Measurements from ENCODE around the gene CNTNAP2.

The CNTNAP2 gene

GRCh38 chr7:148187471-148187870, 2070.9 kb downstream of the CNTNAP2 start:
- no peak for DNase-seq

GRCh38 chr7:148191391-148192065, 2074.9 kb downstream of the CNTNAP2 start:
- no peak for DNase-seq

- DNase-seq = no peak
Observed at GRCh38 chr7:148192491-148192890, 2075.9 kb downstream of the CNTNAP2 start.

GRCh38 chr7:148201992-148202391, 2085.4 kb downstream of the CNTNAP2 start:
- no peak for DNase-seq

GRCh38 chr7:148204639-148205304, 2088.2 kb downstream of the CNTNAP2 start:
- DNase-seq = no peak

GRCh38 chr7:148209643-148210190, 2093.1 kb downstream of the CNTNAP2 start:
- DNase-seq = no peak

GRCh38 chr7:148210804-148211325, 2094.3 kb downstream of the CNTNAP2 start:
- no peak for DNase-seq

GRCh38 chr7:148211740-148212151, 2095.1 kb downstream of the CNTNAP2 start:
- DNase-seq = no peak

- DNase-seq = no peak
Observed at GRCh38 chr7:148212731-148213130, 2096.1 kb downstream of the CNTNAP2 start.

GRCh38 chr7:148214101-148214500, 2097.5 kb downstream of the CNTNAP2 start:
- no peak for DNase-seq

GRCh38 chr7:148218603-148219002, 2102.0 kb downstream of the CNTNAP2 start:
- DNase-seq = no peak

GRCh38 chr7:148222721-148223120, 2106.1 kb downstream of the CNTNAP2 start:
- no peak for DNase-seq

- no peak for DNase-seq
Observed at GRCh38 chr7:148223160-148223559, 2106.6 kb downstream of the CNTNAP2 start.

- DNase-seq = no peak
Observed at GRCh38 chr7:148223738-148224137, 2107.1 kb downstream of the CNTNAP2 start.

- no peak for DNase-seq
Observed at GRCh38 chr7:148230296-148230695, 2113.7 kb downstream of the CNTNAP2 start.

- DNase-seq = no peak
Observed at GRCh38 chr7:148230883-148231282, 2114.3 kb downstream of the CNTNAP2 start.

- no peak for DNase-seq
Observed at GRCh38 chr7:148232784-148233183, 2116.2 kb downstream of the CNTNAP2 start.

- DNase-seq = no peak
Observed at GRCh38 chr7:148234715-148235114, 2118.1 kb downstream of the CNTNAP2 start.

GRCh38 chr7:148238761-148239325, 2122.2 kb downstream of the CNTNAP2 start:
- DNase-seq = no peak

- DNase-seq = no peak
Observed at GRCh38 chr7:148241700-148242293, 2125.2 kb downstream of the CNTNAP2 start.

- DNase-seq = no peak
Observed at GRCh38 chr7:148242294-148242821, 2125.8 kb downstream of the CNTNAP2 start.

GRCh38 chr7:148245381-148245780, 2128.8 kb downstream of the CNTNAP2 start:
- no peak for DNase-seq

GRCh38 chr7:148253629-148254028, 2137.0 kb downstream of the CNTNAP2 start:
- no peak for DNase-seq
